Coronary artery (tissue), 2 donors: ENCODE measurements around the gene DNAH8.

Experiments used
- DNase-seq: peaks from one replicate; pipeline ENCODE4 v3.0.0-alpha.2; 2017; ENCODE audit warnings: low spot score
- H3K27ac ChIP-seq, 2 donors: fragments of 200-600 bp; sonication (generic); one replicate each; pipeline ENCODE4 v1.5.1; 2016 to 2019
- H3K4me3 ChIP-seq: fragments of 200-600 bp; sonication (generic); 2 replicates; pipeline ENCODE4 v1.5.1; 2016; ENCODE audit warnings: mild to moderate bottlenecking, moderate library complexity
- TF ChIP-seq, protein P1 (sequence below): fragments of 200-600 bp; sonication (generic); IDR thresholded peaks from one replicate; pipeline ENCODE4 v1.5.1; 2019; ENCODE audit warnings: antibody characterized with exemption

Gene DNAH8

DNA sequence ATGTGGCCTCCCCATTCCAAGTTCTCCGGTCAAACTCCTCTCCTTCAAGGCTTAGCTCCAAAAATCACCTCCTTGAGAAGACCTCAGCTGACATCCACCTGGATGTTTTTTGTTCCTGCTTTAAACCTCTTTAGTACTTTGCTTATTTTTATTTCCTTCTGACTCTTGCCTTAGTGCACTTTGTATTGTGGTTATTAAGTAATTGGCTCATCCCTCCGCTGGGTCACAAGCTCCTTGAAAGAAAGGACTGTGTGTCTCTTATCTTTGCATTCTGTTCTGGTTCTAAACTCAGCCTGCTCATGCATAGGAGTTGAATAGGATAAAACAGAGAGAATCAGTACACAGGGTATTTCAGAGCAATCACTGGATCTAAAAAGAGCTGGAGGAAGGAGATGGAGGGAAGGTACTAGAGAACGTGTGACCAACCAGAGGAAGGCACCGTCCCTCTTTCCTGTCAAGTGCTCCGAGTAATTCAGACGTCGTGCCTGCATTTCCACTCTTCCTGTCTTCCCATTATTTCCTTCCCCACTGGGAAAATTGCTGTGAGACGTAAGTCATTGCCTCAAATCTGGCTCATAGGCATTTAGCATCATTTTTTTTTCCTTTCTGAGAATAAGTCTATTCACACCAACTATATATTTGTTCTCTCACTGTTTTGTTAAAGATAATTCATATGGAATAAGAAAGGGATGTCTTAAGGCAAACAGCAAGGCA lies 273.8 kb downstream of the DNAH8 start:
- no peak for DNase-seq
- H3K4me3 ChIP-seq = no peak overlapping the region
- TF ChIP-seq, protein P1, sequence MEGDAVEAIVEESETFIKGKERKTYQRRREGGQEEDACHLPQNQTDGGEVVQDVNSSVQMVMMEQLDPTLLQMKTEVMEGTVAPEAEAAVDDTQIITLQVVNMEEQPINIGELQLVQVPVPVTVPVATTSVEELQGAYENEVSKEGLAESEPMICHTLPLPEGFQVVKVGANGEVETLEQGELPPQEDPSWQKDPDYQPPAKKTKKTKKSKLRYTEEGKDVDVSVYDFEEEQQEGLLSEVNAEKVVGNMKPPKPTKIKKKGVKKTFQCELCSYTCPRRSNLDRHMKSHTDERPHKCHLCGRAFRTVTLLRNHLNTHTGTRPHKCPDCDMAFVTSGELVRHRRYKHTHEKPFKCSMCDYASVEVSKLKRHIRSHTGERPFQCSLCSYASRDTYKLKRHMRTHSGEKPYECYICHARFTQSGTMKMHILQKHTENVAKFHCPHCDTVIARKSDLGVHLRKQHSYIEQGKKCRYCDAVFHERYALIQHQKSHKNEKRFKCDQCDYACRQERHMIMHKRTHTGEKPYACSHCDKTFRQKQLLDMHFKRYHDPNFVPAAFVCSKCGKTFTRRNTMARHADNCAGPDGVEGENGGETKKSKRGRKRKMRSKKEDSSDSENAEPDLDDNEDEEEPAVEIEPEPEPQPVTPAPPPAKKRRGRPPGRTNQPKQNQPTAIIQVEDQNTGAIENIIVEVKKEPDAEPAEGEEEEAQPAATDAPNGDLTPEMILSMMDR = no peak
- H3K27ac ChIP-seq = no peak overlapping the region

DNA sequence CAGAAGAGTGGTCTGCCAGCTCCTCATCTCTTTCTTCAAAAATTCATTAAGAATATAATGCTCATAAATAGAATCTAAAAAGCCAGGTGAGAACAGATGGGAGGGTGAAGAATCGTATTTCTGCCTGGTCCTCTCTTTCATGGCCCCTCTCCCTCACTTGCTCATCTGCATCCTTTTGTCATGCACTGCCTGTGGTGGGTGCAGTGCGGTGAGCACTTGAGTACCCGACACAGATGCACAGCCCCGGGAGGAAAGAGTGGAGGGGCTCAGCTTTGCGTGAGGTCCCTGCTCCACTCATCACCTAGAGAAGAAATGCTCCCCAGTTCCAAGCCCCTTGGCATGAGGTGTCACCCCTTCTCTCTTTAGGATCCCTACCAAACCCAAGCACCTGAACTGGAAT lies 275.4 kb downstream of the DNAH8 start:
- DNase-seq = no peak
- H3K27ac ChIP-seq = no peak overlapping the region
- H3K4me3 ChIP-seq = no peak overlapping the region
- TF ChIP-seq, protein P1 = no peak

DNA sequence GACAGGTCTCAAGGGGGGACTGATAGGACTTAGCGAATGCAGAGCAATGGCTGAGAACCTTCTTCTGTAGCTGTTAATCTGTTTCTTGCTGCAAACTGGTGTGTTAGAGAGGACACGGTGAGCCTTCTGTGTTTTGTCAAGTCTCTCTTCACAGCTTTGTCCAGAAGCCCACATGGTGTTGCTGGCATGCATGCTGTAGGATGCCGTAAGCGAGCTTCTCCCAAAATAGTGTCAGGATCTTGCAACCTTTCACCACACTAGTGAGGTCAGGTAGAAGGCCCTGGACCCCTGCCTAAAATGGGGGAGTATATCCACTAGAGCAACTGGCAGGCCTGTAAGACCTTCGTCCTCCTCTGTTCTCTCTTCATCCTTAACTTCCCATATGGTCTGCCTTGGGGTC lies 281.6 kb downstream of the DNAH8 start:
- H3K4me3 ChIP-seq = no peak overlapping the region
- TF ChIP-seq, protein P1 = no peak
- DNase-seq = no peak
- no peak overlapping the region for H3K27ac ChIP-seq

DNA sequence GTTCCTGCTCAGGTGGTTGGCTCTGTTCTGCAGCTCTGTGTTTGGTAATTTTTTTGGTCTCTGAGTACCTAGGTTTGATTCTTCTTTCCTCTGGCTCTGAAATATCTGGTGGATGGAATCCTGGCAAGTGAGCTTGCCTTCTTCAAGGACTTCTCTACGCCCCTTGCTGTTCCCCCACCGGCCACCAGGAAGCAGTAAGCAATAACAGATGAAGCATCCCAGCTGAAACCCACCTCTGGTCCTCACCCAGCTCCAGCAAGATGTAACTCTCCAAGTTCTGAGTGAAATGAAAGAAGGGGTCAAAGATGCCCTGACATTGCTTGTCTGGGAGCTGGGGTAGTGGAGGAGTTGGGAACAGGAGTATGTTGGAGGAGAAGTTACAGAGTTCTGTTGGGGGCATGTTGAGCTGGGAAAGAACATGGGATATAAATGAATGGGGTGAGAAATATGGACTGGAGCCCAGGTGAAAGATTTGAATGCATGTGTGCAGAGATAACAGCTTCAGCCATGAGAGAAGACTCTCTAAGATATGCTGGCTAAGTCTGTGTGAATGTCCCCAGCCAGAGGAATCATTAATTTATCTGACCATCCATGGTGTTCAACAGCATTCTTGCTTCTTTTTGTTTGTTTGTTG lies 282.1 kb downstream of the DNAH8 start:
- H3K4me3 ChIP-seq = no peak overlapping the region
- no peak for DNase-seq
- TF ChIP-seq, protein P1 = no peak
- no peak overlapping the region for H3K27ac ChIP-seq

DNA sequence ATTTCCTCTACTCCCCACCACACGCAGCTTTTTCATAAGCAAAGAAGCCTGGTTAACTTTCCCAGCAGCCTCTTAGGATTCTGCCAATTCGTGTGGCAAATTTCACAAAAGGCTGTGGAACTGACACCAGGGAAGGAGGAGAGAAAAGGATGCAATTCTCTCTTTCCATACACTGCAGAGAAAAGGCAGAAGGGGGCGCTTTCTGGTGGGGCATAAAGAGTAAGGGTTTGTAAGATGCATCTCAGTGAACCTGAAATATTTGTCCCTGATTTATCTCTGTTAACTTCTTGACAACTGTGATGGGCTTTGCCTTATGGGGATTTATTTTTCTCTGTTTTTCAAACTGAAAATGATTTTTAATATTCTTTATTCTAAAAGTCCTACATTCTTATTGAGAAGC lies 288.0 kb downstream of the DNAH8 start:
- TF ChIP-seq, protein P1 = no peak
- no peak for DNase-seq
- no peak overlapping the region for H3K27ac ChIP-seq
- no peak overlapping the region for H3K4me3 ChIP-seq

DNA sequence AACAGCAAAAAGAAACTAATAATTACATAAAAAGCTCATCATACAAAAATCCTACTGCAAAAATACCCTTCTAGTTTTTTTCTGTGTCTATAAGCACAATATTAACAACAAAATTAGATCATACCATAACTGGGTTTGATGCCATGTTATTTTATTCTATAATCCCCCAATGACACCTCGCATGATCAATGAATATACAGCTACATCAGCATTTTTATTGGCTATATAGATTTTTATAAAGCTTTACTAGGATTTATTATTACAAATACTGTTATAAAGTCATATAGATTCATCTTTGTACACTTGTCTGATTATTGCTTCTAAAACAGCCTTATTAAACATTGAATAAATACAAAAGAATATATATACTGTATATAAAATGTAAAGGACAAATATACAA lies 288.4 kb downstream of the DNAH8 start:
- DNase-seq = no peak
- H3K4me3 ChIP-seq = no peak overlapping the region
- no peak overlapping the region for H3K27ac ChIP-seq
- TF ChIP-seq, protein P1 = no peak

DNA sequence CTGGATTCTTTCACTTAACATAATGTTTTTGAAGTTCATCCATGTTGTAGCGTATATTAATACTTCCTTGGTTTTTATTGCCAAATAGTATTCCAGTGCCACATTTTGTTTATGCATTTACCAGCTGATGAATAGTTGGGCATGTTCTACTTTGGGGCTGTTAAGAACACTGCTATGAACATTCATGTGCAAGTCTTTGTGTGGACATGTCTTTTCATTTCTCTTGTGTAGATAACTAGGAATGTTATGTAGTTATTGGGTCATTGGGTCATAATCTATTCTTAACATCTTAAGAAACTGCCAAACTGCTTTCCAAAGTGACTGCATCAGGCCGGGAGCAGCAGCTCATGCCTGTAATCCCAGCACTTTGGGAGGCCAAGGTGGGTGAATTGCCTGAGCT lies 289.7 kb downstream of the DNAH8 start:
- H3K27ac ChIP-seq = no peak overlapping the region
- DNase-seq = no peak
- H3K4me3 ChIP-seq = no peak overlapping the region
- TF ChIP-seq, protein P1 = no peak
